GM08714 (cell line): ENCODE results near the gene MRTFA.
"Not testable (repeated sequence)": the region's sequence is repeated elsewhere in the genome, so short reads cannot be mapped to it uniquely, and the experiment has no call there.

ENCODE experiments used
- H3K4me3 ChIP-seq: fragments of 200-500 bp; sonication (Bioruptor generic); 2 replicates; pipeline ENCODE4 v1.5.1; 2014; ENCODE audit warnings: mild to moderate bottlenecking, low read length, inconsistent platforms
- ZNF274 ChIP-seq: IDR thresholded peaks from 2 replicates; pipeline ENCODE4 v1.6.1; 2012; ENCODE audit warnings: mild to moderate bottlenecking, low read depth, low read length

Gene MRTFA

DNA sequence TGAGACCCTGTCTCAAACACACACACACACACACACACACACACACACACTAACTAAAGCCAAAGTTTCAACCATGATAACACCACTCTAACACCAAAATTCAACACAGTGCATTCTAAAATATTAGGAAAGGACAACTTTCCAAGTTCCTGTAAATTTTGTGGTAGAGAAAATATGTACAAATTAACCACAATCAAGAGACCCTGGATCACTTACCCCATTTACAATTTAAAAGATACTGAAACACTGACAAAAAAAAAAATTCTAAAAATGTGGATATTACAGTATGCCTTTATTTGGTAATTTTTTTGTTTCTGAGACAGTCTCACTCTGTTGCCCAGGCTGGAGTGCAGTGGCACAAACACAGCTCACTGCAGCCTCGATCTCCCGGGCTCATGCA lies 9.7 kb downstream of the MRTFA start:
- no peak overlapping the region for H3K4me3 ChIP-seq
- no peak for TF ChIP-seq ZNF274

DNA sequence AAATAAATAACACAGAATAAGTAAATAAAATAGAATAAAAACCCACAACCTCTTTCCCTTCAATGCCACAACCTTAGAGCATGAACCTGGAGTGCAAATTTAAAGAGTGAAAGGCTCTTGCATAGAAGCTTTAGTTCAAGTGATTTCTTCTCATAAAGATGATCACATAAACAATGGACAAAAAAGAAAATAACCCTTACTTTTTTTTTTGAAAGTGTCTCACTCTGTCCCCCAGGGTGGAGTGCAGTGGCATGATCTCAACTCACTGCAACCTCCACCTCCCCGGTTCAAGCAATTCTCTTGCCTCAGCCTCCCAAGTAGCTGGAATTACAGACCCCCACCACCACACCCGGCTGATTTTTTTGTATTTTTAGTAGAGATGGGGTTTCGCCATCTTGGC lies 10.7 kb downstream of the MRTFA start:
- not testable (repeated sequence) for H3K4me3 ChIP-seq

DNA sequence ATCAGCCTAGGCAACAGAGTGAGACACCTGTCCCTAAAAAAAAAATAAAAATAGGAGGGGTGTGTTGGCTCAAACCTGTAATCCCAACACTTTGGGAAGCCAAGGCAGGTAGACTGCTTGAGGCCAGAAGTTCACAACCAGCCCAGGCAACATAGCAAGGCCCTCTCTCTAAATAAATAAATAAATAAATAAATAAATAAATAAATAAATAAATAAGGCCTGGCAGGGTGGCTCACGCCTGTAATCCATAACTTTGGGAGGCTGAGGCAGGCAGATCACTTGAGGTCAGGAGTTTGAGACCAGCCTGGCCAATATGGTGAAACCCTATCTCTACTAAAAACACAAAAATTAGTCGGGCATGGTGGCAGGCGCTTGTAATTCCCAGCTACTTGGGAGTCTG lies 11.2 kb downstream of the MRTFA start:
- H3K4me3 ChIP-seq: not testable (repeated sequence)

DNA sequence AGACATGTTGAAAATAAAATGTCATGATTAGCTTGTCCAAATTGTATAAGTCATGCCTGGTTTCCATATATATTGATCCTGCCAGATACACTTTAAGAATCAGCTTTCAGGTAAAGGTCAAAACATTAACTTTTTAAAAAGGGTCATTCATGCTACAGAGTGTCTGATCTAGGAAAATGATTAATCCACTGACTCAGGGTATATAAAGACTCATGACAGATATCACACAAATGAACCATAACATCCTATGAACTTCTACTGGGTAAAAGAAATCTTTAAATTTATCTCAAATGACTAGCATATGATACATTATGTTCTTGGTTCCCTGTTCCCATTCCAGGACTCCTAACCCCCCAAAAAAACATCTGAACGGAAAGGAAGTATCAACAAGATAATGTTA lies 11.7 kb downstream of the MRTFA start:
- no peak overlapping the region for H3K4me3 ChIP-seq
- TF ChIP-seq ZNF274: no peak

DNA sequence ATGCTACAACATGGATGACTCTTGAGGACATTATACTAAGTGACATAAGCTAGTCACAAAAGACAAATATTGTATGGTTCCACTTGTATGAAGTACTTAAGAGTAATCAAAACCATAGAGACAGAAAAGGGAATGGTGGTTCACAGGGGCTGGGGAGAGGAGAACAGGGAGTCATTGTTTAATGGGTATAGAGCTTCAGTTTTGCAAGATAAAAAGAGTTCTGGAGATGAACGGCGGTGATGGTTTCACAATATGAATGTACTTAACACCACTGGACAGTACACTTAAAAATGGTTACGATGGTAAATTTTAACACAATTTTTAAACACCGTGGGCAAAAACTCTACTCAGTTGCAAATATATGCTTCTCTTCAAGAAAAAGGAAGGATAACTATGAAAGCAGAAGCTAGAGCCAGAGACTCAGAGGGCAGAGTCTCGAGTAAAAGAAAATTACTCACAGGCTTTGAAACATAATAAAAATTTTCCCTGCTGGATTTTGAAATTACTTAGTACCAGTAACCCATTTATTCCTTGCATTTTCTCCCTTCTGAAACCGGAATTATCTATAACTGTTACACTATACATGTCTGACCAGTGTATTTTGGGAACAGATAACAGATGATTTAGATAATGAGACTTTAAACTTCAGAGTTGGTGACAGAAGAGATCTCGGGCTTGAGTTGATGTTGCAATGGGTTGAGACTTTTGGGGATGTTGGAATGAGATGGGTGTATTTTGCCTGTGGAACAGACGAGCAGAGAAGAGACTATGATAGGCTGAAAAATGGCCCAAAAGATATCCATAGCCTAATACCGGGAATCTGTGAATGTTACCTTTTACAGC lies 15.0 kb downstream of the MRTFA start:
- H3K4me3 ChIP-seq: no peak overlapping the region
- no peak for TF ChIP-seq ZNF274

DNA sequence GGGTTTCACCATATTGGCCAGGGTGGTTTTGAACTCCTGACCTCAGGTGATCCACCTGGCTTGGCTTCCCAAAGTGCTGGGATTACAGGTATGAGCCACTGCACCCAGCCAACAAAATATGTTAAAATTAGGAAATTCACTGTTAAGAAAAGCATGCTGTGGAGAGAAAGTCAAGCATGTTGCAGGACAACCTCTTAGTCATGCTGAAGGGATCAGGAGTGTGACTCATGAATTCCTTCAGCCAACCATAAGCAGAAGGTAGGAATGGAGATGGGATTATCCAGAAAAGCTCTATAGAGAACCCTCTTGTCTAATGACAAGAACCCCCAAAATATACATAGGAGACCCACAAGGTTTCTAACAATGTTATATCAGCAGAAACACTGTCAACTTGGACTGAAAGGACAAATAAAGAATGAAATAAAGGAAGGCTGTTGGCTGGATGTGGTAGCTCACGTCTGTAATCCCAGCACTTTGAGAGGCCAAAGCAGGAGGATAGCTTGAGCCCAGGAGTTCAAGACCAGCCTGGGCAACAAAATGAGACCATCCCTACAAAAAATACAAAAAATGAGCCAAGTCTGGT lies 16.0 kb downstream of the MRTFA start:
- H3K4me3 ChIP-seq: no peak overlapping the region
- TF ChIP-seq ZNF274: no peak

DNA sequence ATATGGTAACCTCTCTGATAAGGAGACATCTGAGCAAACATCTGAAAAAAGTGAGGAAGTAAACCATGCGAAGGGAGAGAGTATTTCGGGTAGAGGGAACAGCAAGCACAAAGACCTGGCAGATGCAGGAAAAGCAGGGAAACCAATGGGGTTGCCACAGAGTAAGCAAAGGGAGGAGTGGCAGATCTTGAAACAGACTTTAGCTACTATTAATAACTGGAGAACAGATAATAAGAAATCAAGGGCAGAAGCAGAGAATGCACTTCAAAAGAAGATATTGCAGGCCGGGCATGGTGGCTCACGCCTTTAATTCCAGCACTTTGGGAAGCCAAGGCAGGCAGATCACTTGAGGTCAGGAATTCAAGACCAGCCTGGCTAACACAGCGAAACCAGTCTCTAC lies 18.1 kb downstream of the MRTFA start:
- no peak overlapping the region for H3K4me3 ChIP-seq
- TF ChIP-seq ZNF274: no peak

DNA sequence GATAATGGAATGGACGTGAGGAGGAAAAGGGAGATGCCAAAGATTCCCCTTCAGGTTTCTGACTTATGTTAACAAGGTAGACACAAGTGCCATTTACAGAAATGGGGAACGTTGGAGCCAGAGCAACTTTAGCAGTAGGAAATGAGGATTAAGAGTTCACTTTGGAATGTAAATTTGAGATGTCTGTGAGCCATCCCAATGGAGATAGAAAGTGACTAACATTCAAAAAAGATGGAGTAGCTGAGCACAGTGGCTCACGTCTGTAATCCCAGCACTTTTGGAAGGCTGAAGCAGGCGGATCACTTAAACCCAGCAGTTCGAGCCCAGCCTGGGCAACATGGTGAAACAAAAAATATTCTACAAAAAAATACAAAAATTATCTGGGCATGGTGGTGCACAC lies 19.9 kb downstream of the MRTFA start:
- no peak overlapping the region for H3K4me3 ChIP-seq
- no peak for TF ChIP-seq ZNF274

DNA sequence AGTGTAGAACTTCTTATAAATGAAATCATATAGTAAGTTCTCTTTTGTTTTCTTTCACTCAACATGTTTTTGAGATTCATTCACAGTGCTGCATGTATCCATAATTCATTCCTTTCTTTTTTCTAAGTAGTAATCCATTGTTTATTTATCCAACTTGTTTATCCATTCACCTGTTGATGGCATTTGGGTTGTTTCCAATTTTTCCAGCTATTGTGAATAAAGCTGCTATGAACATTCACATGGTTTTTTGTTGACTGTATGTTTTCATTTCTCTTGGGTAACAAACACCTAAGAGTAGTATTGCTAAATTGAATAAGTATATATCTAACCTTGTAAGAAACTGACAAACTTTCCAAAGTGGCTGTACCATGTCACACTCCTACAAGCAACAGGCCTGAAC lies 23.5 kb downstream of the MRTFA start:
- no peak for TF ChIP-seq ZNF274

DNA sequence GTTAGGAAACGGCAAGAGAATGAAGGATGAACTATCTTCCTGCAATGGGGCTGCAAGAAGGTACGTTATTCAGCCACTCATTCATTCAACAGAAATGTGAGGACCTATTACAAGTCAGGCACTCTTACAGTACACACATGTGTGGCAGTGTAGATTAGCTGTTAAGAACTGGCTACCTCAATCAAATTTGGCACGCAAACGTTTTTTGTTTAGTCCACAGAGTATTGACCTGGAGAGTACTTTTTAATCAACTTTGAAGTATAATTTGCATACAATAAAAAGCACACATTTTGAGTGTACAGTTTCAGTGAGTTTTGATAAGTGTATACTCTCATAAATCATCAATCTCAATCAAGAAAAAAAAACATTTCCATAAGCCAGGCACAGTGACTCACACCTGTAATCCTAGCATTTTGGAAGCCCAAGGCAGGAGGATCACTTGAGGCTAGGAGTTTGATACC lies 24.2 kb downstream of the MRTFA start:
- no peak for TF ChIP-seq ZNF274
- H3K4me3 ChIP-seq: no peak overlapping the region

More for the DNA sequence above, 23.5 kb downstream of the MRTFA start:
- no peak overlapping the region for H3K4me3 ChIP-seq

DNA sequence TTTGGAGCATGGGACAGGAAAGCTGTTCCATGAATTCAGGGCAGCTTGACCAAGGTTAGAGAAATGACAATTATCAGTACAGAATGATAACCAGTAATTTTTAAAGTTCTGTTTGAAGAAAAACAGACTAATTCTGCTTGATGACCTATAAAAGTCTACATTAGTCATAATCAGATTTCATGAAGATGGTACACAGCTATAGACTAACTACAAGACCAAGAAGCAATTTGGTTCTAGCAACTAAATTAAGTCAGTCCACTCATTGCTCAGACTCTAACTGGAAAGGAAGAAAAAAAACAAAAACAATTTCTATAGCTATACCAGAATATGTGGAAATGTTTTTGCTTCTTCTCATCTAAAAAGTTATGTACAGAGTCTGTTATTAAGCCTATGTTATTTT lies 24.9 kb downstream of the MRTFA start:
- TF ChIP-seq ZNF274: no peak
- H3K4me3 ChIP-seq: no peak overlapping the region

DNA sequence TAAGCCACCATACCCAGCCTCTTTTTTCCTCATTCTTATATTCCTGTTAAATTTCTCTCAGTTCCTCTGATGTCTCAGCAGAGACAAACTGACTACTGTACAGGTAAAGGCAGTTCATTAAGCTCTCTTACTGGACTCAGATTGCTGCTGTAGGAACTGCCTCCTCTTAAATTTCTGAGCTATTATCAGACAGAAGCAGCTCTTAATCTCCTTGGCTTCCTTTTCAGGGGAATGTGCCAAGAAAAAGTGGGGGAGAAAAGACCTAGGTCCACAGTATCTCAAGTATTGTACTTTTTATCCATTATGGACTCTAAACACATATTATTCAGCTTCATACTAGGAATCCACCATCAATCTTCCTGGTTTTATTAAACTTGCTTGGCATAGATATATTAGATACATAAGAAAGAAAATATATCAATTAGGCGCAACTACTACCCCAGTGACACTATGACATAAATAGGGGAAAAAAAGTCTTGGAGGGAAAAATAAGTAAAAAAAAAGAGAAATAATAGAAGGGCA lies 26.1 kb downstream of the MRTFA start:
- TF ChIP-seq ZNF274: no peak
- H3K4me3 ChIP-seq: no peak overlapping the region

DNA sequence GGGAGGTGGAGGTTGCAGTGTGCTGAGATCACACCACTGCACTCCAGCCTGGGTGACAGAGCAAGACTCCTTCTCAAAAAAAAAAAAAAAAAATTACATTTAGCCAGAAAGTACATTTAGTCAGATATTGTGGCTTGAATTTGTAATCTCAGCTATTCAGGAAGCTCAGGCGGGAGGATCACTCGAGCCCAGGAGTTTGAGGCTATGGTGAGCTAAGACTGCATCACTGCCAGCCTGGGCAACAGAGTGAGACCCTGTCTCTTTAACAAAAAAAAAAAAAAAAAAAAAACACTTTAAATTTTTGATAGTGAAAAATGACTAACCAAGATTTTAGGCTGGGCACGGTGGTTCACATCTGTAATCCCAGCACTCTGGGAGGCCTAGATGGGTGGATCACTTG lies 27.3 kb downstream of the MRTFA start:
- TF ChIP-seq ZNF274: no peak

DNA sequence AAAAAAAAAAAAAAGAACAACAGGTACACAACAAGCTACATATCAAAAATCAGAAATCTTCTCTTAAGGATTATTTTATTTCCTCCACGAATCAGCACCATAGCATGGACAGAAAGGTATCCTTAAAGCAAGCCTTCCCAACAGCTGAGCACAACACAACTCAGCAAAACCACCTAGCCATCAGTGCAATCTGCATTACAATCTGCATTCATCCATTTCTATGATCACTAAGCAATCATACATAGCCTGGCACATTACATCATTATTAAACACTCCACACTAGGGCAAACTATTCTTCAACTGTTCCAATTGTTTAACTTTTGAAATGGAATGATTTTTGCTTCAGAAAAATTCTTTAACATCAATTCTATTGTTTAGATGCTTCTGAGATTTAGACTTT lies 29.0 kb downstream of the MRTFA start:
- no peak for TF ChIP-seq ZNF274
- no peak overlapping the region for H3K4me3 ChIP-seq

More for the DNA sequence above, 27.3 kb downstream of the MRTFA start:
- no peak overlapping the region for H3K4me3 ChIP-seq

DNA sequence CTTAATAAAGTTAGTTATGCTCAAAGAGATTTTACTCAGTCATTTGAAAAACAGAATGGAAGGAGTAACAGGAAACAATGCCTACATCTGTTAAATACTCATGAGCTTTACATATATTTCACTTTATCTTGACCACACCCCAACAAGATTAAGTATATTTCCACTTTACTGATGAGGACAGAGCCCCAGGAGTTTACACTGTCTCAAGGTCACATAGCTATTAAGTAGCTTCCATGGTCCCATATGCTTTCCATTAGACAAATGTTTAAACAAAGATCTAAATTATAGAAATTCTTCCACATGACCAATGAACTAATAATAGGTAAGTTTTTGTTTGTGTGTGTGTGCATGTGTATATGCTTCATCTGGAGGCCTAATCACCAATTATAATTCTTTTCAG lies 30.2 kb downstream of the MRTFA start:
- TF ChIP-seq ZNF274: no peak
- H3K4me3 ChIP-seq: no peak overlapping the region
